Measurements from ENCODE around the gene SNRPA1. TPM values are rescaled to one million over a fixed set of nuclear protein-coding genes. Genes with fewer than 3 reads are reported as not detected.

SNRPA1 gene
- total and polyA plus RNA-seq, 9 of the 15 experiments (the other 6 are each of a cell fraction or from before 2014, with no cell fraction given), result 62.7 to 245 (median 189) TPM

- 44% methylated on average over 21 of the region's 21 CpGs for whole genome bisulfite sequencing (ENCODE audit: insufficient coverage, low coverage, missing lambda C conversion rate)
- Histone ChIP-seq H3K79me2 (ENCODE audit: control insufficient read depth, insufficient read depth, low read length) (no peaks in the 10 kb centered on the region), H2AFZ (ENCODE audit: low read depth, low read length) (no peak overlapping the region), H4K20me1 (replicated peaks; ENCODE audit: control insufficient read depth, insufficient read depth, low read length) (no peaks in the 10 kb centered on the region; the same call in 1 of the 2 replicates), H3K4me1 (replicated peaks in 1 of 2; ENCODE audit: control insufficient read depth in 2 of 2, insufficient read depth in 2 of 2, low read length in 2 of 2) (no peaks in the 10 kb centered on the region; a peak in 1 of 5 replicates), H3K4me3 (no peak overlapping the region), H3K27ac (ENCODE audit: extremely low read depth, low read depth, low read length) (no peak overlapping the region), H3K27me3 (ENCODE audit: control insufficient read depth in 2 of 2, insufficient read depth in 2 of 2, low read length in 2 of 2) (peaks cover 0 to 40% of the 10 kb centered on the region in 2 experiments; a peak in 2 of 5 replicates), H3K4me2 (ENCODE audit: insufficient read depth, low read length) (no peak overlapping the region), H3K9ac (ENCODE audit: insufficient read depth in 1 of 2, low read depth in 2 of 2, low read length in 2 of 2) (no peak overlapping the region), H3K9me1 (ENCODE audit: control insufficient read depth, insufficient read depth, low read length) (no peaks in the 10 kb centered on the region), H3K9me3 (replicated peaks; ENCODE audit: control insufficient read depth, insufficient read depth, low read depth, low read length) (no peaks in the 10 kb centered on the region), H3K36me3 (ENCODE audit: control insufficient read depth, insufficient read depth, low read length) (no peaks in the 10 kb centered on the region)
- in situ Hi-C loops (cut with MboI) (no loop called here), intact Hi-C loops (cut with micrococcal nuclease) (no loop called here)
- DNase-seq (ENCODE audit: extremely low read depth in 1 of 4, low spot score in 3 of 4), result no peak
- CTCF ChIA-PET (ENCODE audit: low intra/inter-chr PET ratio), result no interaction called here
- POLR2A ChIA-PET, result no interaction called here
- FAIRE-seq, result no peak
- BruUV-seq (replicated peaks), result no TSS peak
- ATAC-seq, result no peak
- TF ChIP-seq EZH2 (IDR thresholded peaks at IDR 0.05; ENCODE audit: borderline replicate concordance, low read depth, low read length) (no peak), ATF3 (IDR thresholded peaks at IDR 0.05) (0 out of 2 replicates have a peak, but pooled peaks have one; percentile 17), ATF3 (CRISPR knock-in tag; conservative IDR thresholded peaks at IDR 0.05) (no peak)
Observed at GRCh38 chr15:101313041-101313761, 18.2 kb upstream of the SNRPA1 start.

GRCh38 chr15:101310508-101310907 is 15.5 kb upstream of the SNRPA1 start:
- Histone ChIP-seq H3K9ac (ENCODE audit: insufficient read depth in 1 of 2, low read depth in 2 of 2, low read length in 2 of 2) (no peak overlapping the region), H2AFZ (ENCODE audit: low read depth, low read length) (no peak overlapping the region), H3K4me1 (replicated peaks in 1 of 2; ENCODE audit: control insufficient read depth in 2 of 2, insufficient read depth in 2 of 2, low read length in 2 of 2) (no peaks in the 10 kb centered on the region; a peak in 1 of 5 replicates), H3K4me3 (no peak overlapping the region), H3K27me3 (ENCODE audit: control insufficient read depth in 2 of 2, insufficient read depth in 2 of 2, low read length in 2 of 2) (peaks cover 0 to 49% of the 10 kb centered on the region in 2 experiments; a peak in 3 of 5 replicates), H3K4me2 (ENCODE audit: insufficient read depth, low read length) (no peak overlapping the region), H3K9me1 (ENCODE audit: control insufficient read depth, insufficient read depth, low read length) (no peaks in the 10 kb centered on the region), H3K79me2 (ENCODE audit: control insufficient read depth, insufficient read depth, low read length) (no peaks in the 10 kb centered on the region), H3K27ac (ENCODE audit: extremely low read depth, low read depth, low read length) (no peak overlapping the region), H4K20me1 (replicated peaks; ENCODE audit: control insufficient read depth, insufficient read depth, low read length) (no peaks in the 10 kb centered on the region; the same call in none of the 2 replicates), H3K36me3 (ENCODE audit: control insufficient read depth, insufficient read depth, low read length) (no peaks in the 10 kb centered on the region), H3K9me3 (replicated peaks; ENCODE audit: control insufficient read depth, insufficient read depth, low read depth, low read length) (no peaks in the 10 kb centered on the region)
- WGBS (ENCODE audit: insufficient coverage, low coverage, missing lambda C conversion rate), result 52% methylated on average over 7 of the region's 7 CpGs
- intact Hi-C loops (cut with micrococcal nuclease), result no loop called here
- ChIA-PET POLR2A (no interaction called here), CTCF (ENCODE audit: low intra/inter-chr PET ratio) (no interaction called here)
- in situ Hi-C loops (cut with MboI), result no loop called here
- BruUV-seq (replicated peaks), result no TSS peak
- DNase-seq (ENCODE audit: extremely low read depth in 1 of 4, low spot score in 3 of 4), result no peak
- no peak for FAIRE-seq
- ATAC-seq, result no peak
- TF ChIP-seq SAP30 (IDR thresholded peaks at IDR 0.05; ENCODE audit: borderline replicate concordance, insufficient read depth, low read depth, low read length, poor library complexity, severe bottlenecking) (no peak), IFI16 (CRISPR knock-in tag; IDR thresholded peaks at IDR 0.05) (no peak), CEBPG (CRISPR knock-in tag; IDR thresholded peaks at IDR 0.05) (no peak), CEBPG (tag; conservative IDR thresholded peaks at IDR 0.05 in 1 of 2, IDR thresholded peaks at IDR 0.05 in 1 of 2) (no peak), CHD2 (IDR thresholded peaks at IDR 0.05; ENCODE audit: low read depth, low read length) (no peak), CREB1 (IDR thresholded peaks at IDR 0.05) (no peak), CREB1 (CRISPR knock-in tag; IDR thresholded peaks at IDR 0.05) (no peak), SMARCE1 (IDR thresholded peaks at IDR 0.05) (no peak), SETDB1 (IDR thresholded peaks at IDR 0.05; ENCODE audit: low read length) (no peak), ZNF57 (CRISPR knock-in tag; IDR thresholded peaks at IDR 0.05) (no peak), FOS (IDR thresholded peaks at IDR 0.05; ENCODE audit: extremely low read depth, insufficient read length) (no peak), ZNF277 (CRISPR knock-in tag; IDR thresholded peaks at IDR 0.05; ENCODE audit: borderline replicate concordance) (no peak)

Data from K562 (cell line).